Activated naive CD8-positive, alpha-beta T cell treated with anti-CD3 and anti-CD28 coated beads, Interleukin-2, amount 10 ng/mL, durations not matched to agents 7 days and 5 days (primary cell): ENCODE results near the gene UBL4A. TPM values are rescaled to one million over a fixed set of nuclear protein-coding genes. Genes with fewer than 3 reads are reported as not detected.

Source experiments
- ATAC-seq: fragments of 150-1000 bp; cut with Tn5 transposase; one replicate; pipeline ENCODE4 v1.10.0; 2021; ENCODE audit warnings: low read depth, moderate library complexity
- POLR2A ChIA-PET: fragments of 350-600 bp; sonication (Branson Sonifier 250); formaldehyde crosslinking; loops from one replicate; lab custom pipeline; 2021; ENCODE audit warnings: antibody characterized with exemption; lab: Charles Lee
- DNase-seq: peaks from one replicate; pipeline ENCODE4 v3.0.0; 2021
- H3K27ac Mint-ChIP-seq: one replicate; pipeline ENCODE4 v1.8.0; 2022; ENCODE audit warnings: mild to moderate bottlenecking, mixed read lengths
- H3K27me3 Mint-ChIP-seq: one replicate; pipeline ENCODE4 v1.8.0; 2022; ENCODE audit warnings: mild to moderate bottlenecking, moderate library complexity, mixed read lengths
- H3K36me3 Mint-ChIP-seq: one replicate; pipeline ENCODE4 v1.8.0; 2021; ENCODE audit warnings: mild to moderate bottlenecking, mixed read lengths
- H3K4me1 Mint-ChIP-seq: one replicate; pipeline ENCODE4 v1.8.0; 2021; ENCODE audit warnings: mixed read lengths
- H3K4me3 Mint-ChIP-seq: one replicate; pipeline ENCODE4 v1.8.0; 2022; ENCODE audit warnings: mild to moderate bottlenecking, moderate library complexity, mixed read lengths
- H3K9me3 Mint-ChIP-seq: one replicate; pipeline ENCODE4 v1.8.0; 2021; ENCODE audit warnings: mixed read lengths
- total RNA-seq, 2 experiments: library from RNA; stranded (reverse); gene quantifications; one replicate each; pipeline ENCODE4 v1.2.3, GENCODE V29; 2021

UBL4A gene
- total RNA-seq, 2 experiments from 2014 or later = 43.8 to 45.3 TPM

GRCh38 chrX:154472685-154473632, 13.5 kb downstream of the UBL4A start:
- Mint-ChIP-seq H3K4me1 (peaks cover 4% of the 10 kb centered on the region), H3K9me3 (no peaks in the 10 kb centered on the region), H3K36me3 (no peaks in the 10 kb centered on the region), H3K27me3 (no peaks in the 10 kb centered on the region), H3K4me3 (no peak overlapping the region), H3K27ac (no peak overlapping the region)
- POLR2A ChIA-PET = no interaction called here
- DNase-seq (no peak), ATAC-seq (no peak)

- H3K4me3 Mint-ChIP-seq = no peak overlapping the region
- peaks cover 3% of the 10 kb centered on the region for H3K4me1 Mint-ChIP-seq
- no peak for ATAC-seq
- POLR2A ChIA-PET = no interaction called here
- no peak for DNase-seq
- no peaks in the 10 kb centered on the region for H3K27me3 Mint-ChIP-seq
- no peaks in the 10 kb centered on the region for H3K9me3 Mint-ChIP-seq
- H3K36me3 Mint-ChIP-seq = no peaks in the 10 kb centered on the region
- H3K27ac Mint-ChIP-seq = no peak overlapping the region
Measured at GRCh38 chrX:154471839-154472684, 14.4 kb downstream of the UBL4A start.

- H3K27ac Mint-ChIP-seq = no peak overlapping the region
- no peak for ATAC-seq
- H3K4me3 Mint-ChIP-seq = no peak overlapping the region
- POLR2A ChIA-PET = no interaction called here
- no peaks in the 10 kb centered on the region for H3K9me3 Mint-ChIP-seq
- no peaks in the 10 kb centered on the region for H3K4me1 Mint-ChIP-seq
- no peaks in the 10 kb centered on the region for H3K36me3 Mint-ChIP-seq
- no peaks in the 10 kb centered on the region for H3K27me3 Mint-ChIP-seq
- no peak for DNase-seq
Measured at GRCh38 chrX:154470914-154471568, 15.4 kb downstream of the UBL4A start.

GRCh38 chrX:154470434-154470833, 16.0 kb downstream of the UBL4A start:
- Mint-ChIP-seq H3K27ac (no peak overlapping the region), H3K9me3 (no peaks in the 10 kb centered on the region), H3K4me3 (no peak overlapping the region), H3K4me1 (no peaks in the 10 kb centered on the region), H3K27me3 (no peaks in the 10 kb centered on the region), H3K36me3 (no peaks in the 10 kb centered on the region)
- no peak for ATAC-seq
- POLR2A ChIA-PET = no interaction called here
- no peak for DNase-seq

GRCh38 chrX:154469880-154470279, 16.5 kb downstream of the UBL4A start:
- POLR2A ChIA-PET = no interaction called here
- H3K4me1 Mint-ChIP-seq = no peaks in the 10 kb centered on the region

GRCh38 chrX:154469114-154469513, 17.3 kb downstream of the UBL4A start:
- DNase-seq = no peak
- no peaks in the 10 kb centered on the region for H3K27me3 Mint-ChIP-seq
- no peaks in the 10 kb centered on the region for H3K9me3 Mint-ChIP-seq
- no peak overlapping the region for H3K4me3 Mint-ChIP-seq
- POLR2A ChIA-PET = no interaction called here
- no peak overlapping the region for H3K27ac Mint-ChIP-seq
- no peaks in the 10 kb centered on the region for H3K36me3 Mint-ChIP-seq
- no peak for ATAC-seq
- no peaks in the 10 kb centered on the region for H3K4me1 Mint-ChIP-seq

More at GRCh38 chrX:154469880-154470279, 16.5 kb downstream of the UBL4A start:
- Mint-ChIP-seq H3K4me3 (no peak overlapping the region), H3K27ac (no peak overlapping the region), H3K9me3 (no peaks in the 10 kb centered on the region), H3K27me3 (no peaks in the 10 kb centered on the region), H3K36me3 (no peaks in the 10 kb centered on the region)
- DNase-seq = no peak
- no peak for ATAC-seq

GRCh38 chrX:154468217-154468616, 18.2 kb downstream of the UBL4A start:
- POLR2A ChIA-PET = no interaction called here
- Mint-ChIP-seq H3K4me3 (no peak overlapping the region), H3K27ac (no peak overlapping the region), H3K4me1 (no peaks in the 10 kb centered on the region), H3K27me3 (no peaks in the 10 kb centered on the region), H3K36me3 (no peaks in the 10 kb centered on the region), H3K9me3 (no peaks in the 10 kb centered on the region)
- ATAC-seq = no peak
- DNase-seq = no peak

GRCh38 chrX:154467556-154467955, 18.9 kb downstream of the UBL4A start:
- no peak for DNase-seq
- Mint-ChIP-seq H3K27ac (no peak overlapping the region), H3K4me1 (no peaks in the 10 kb centered on the region), H3K36me3 (no peaks in the 10 kb centered on the region), H3K27me3 (no peaks in the 10 kb centered on the region), H3K9me3 (no peaks in the 10 kb centered on the region), H3K4me3 (no peak overlapping the region)
- POLR2A ChIA-PET = no interaction called here
- no peak for ATAC-seq

- DNase-seq (no peak), ATAC-seq (no peak)
- POLR2A ChIA-PET = no interaction called here
- Mint-ChIP-seq H3K4me1 (no peaks in the 10 kb centered on the region), H3K9me3 (no peaks in the 10 kb centered on the region), H3K27me3 (no peaks in the 10 kb centered on the region), H3K36me3 (no peaks in the 10 kb centered on the region), H3K27ac (no peak overlapping the region), H3K4me3 (no peak overlapping the region)
Measured at GRCh38 chrX:154466907-154467306, 19.5 kb downstream of the UBL4A start.

- Mint-ChIP-seq H3K4me3 (no peak overlapping the region), H3K36me3 (no peaks in the 10 kb centered on the region), H3K9me3 (no peaks in the 10 kb centered on the region), H3K27me3 (no peaks in the 10 kb centered on the region), H3K27ac (no peak overlapping the region), H3K4me1 (peaks cover 4% of the 10 kb centered on the region)
- ATAC-seq (no peak), DNase-seq (no peak)
- POLR2A ChIA-PET = no interaction called here
Measured at GRCh38 chrX:154466036-154466435, 20.4 kb downstream of the UBL4A start.

- H3K4me3 Mint-ChIP-seq = no peak overlapping the region
- H3K27ac Mint-ChIP-seq = no peak overlapping the region
- H3K4me1 Mint-ChIP-seq = peaks cover 5% of the 10 kb centered on the region
- ATAC-seq = no peak
- no peaks in the 10 kb centered on the region for H3K36me3 Mint-ChIP-seq
- H3K9me3 Mint-ChIP-seq = no peaks in the 10 kb centered on the region
- DNase-seq = no peak
- no peaks in the 10 kb centered on the region for H3K27me3 Mint-ChIP-seq
- POLR2A ChIA-PET = no interaction called here
Measured at GRCh38 chrX:154465601-154466000, 20.8 kb downstream of the UBL4A start.

- H3K4me3 Mint-ChIP-seq = no peak overlapping the region
- H3K27ac Mint-ChIP-seq = no peak overlapping the region
- no peak for DNase-seq
- no peaks in the 10 kb centered on the region for H3K27me3 Mint-ChIP-seq
- H3K4me1 Mint-ChIP-seq = peaks cover 5% of the 10 kb centered on the region
- POLR2A ChIA-PET = interaction anchor here (0.5 kb wide), 1 partner anchor 37 kb away, joined by 5 read pairs; no protein-coding TSS in a partner anchor
- H3K36me3 Mint-ChIP-seq = no peaks in the 10 kb centered on the region
- ATAC-seq = no peak
- H3K9me3 Mint-ChIP-seq = no peaks in the 10 kb centered on the region
Measured at GRCh38 chrX:154464806-154465365, 21.5 kb downstream of the UBL4A start.

- no peak for DNase-seq
- H3K27me3 Mint-ChIP-seq = no peaks in the 10 kb centered on the region
- no peak for ATAC-seq
- peaks cover 5% of the 10 kb centered on the region for H3K4me1 Mint-ChIP-seq
- H3K4me3 Mint-ChIP-seq = no peak overlapping the region
- H3K36me3 Mint-ChIP-seq = no peaks in the 10 kb centered on the region
- no peak overlapping the region for H3K27ac Mint-ChIP-seq
- H3K9me3 Mint-ChIP-seq = no peaks in the 10 kb centered on the region
- POLR2A ChIA-PET = no interaction called here
Measured at GRCh38 chrX:154463611-154464220, 22.7 kb downstream of the UBL4A start.
